ENCODE data around the gene DRAXIN.

The DRAXIN gene

DNA sequence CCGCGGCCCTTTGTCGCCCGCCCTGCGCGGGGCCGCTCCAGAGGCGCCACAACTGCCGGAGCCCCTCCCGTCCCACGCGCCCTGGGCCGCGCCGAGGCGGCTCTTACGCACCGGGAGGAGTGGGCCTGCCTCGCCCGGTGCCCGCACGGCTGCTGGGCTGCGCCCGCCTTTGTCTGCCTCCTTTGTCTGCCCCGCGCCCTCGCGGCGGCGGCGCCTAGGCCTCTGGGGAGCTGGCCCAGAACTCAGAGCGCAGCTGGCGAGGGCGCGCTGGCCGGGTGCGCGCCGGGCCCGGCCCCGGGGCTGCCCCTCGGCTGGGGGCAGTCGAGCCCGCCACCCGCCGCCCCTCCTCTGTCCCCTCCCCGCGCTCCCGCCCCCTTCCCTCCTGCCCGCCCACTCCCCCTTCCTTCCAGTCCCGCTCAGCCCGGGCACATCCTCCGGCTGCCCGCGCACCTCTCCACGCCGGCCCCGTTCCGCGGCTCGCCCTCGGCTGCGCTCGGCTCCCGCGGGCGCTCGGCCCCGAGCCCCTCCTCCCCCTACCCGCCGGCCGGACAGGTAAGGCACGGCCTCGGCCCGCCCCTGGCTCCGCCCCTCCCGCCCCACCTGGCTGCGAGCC lies at the start of gene DRAXIN:
DRAXIN (plus strand) TSS at position 409 of the 613 bp plus-strand sequence. CDS start 14,549 bp downstream, outside the sequence.
- TF ChIP-seq CTCF (IDR thresholded peaks at IDR 0.05): no peak

DNA sequence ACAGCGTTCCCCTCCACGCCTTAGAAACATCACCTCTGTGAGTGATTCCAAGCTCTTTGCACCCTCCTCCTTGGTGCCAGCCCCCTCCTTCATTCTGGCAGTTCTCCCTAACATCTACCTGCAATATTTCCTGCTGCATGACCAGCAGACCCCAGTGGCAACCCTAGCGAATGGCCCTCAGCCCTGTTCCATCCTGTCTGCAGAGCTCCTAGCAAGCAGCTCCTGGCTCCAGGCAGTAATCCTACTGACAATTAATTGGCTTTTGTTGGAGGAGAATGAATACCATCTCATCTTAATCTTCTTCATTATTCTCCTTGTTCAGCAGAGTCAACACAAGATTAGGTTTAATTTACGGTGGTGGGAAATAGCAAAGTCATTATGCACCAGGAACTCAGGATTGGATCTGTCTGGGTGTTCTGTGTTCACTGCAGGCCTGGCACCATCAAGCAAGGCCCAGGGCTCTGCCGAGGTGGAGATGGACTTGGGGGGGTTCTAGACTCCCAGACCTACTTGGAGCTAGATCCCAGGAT lies 49.7 kb upstream of the DRAXIN start:
- no peak for TF ChIP-seq CTCF (IDR thresholded peaks at IDR 0.05)

- TF ChIP-seq CTCF (IDR thresholded peaks at IDR 0.05): peak; percentile 96
These were observed 49.0 kb upstream of the DRAXIN start for GRCh38 chr1:11642418-11643017.

- no peak for TF ChIP-seq CTCF (IDR thresholded peaks at IDR 0.05)
These were observed 47.7 kb upstream of the DRAXIN start for GRCh38 chr1:11643782-11644181.

DNA sequence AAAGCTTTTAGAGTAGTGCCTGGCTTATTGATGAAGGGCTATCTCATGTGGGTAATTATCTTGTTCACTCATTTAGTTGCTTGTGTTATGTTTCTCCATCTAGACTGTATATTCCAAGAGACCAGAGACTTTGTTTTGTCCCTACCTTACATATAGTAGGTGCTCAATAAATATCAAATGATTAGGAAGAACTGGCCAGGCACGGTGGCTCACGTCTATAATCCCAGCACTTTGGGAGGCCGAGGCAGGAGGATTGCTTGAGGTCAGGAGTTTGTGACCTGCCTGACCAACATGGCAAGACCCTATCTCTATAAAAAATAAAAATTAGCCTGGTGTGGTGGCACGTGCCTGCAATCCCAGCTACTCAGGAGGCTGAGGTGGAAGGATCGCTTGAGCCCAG lies 46.2 kb upstream of the DRAXIN start:
- TF ChIP-seq CTCF (IDR thresholded peaks at IDR 0.05): no peak

DNA sequence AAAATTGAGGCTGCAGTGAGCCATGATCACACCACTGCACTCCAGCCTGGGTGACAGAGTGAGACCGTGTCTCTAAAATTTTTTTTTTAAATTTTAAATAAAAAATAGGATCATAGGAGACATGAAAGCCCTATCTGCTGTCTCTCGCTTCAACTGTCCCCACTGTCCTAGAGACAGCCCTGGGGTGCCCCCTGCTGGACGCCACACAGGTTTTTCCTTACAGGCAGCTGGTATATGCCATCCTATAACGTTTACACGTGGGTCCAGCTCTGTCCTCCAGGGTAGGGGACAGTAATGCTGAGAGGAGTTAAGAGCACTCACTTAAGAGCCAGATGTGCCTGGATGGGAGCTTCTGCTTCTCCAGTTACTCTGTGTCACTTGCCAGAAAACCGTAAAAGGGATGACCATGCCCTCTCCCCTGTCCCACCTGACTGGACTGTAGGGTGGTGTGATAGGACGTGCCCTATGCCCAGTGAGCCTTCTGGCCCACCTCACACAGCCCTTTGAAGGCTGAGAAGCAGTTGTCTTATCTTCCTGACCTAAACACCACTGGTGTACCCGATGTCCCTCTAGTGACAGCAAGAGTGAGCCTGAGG lies 45.7 kb upstream of the DRAXIN start:
- TF ChIP-seq CTCF (IDR thresholded peaks at IDR 0.05): peak; percentile 85

- TF ChIP-seq CTCF (IDR thresholded peaks at IDR 0.05): no peak
These were observed 45.2 kb upstream of the DRAXIN start for GRCh38 chr1:11646317-11646716.
